Urothelium cell line (cell line): Measurements from ENCODE around the gene DNAI4.
A peak's percentile ranks its signal among the peaks of the same experiment; 100 is the strongest.
"Not testable (repeated sequence)": the region's sequence is repeated elsewhere in the genome, so short reads cannot be mapped to it uniquely, and the experiment has no call there.

ENCODE experiments used
- DNase-seq: peaks from one replicate; pipeline ENCODE4 v3.0.0; 2011; ENCODE audit warnings: low spot score, mixed read lengths
- FAIRE-seq: peaks from 2 replicates; lab custom pipeline; 2011; peaks lifted over from hg19 to GRCh38; lab: Jason Lieb, UNC

Gene DNAI4

DNA sequence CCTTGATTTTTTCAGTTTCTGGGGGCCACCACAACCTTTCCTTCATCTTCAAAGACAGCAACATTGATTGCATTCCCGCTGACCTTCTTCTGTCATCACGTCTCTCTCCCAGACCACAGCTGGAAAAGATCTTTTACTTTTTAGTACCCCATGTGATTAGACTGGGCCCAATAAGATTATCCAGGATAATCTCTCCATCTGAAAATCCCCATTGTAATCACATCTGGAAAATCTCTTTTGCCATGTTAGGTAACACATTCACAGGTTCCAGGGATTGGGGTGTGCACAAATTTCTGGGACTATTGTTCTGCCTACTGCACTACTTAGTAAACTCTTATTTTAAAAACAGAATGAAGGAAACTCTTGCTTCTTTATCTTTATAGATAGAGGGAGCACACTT lies 76.5 kb downstream of the DNAI4 start:
- no peak for FAIRE-seq
- DNase-seq = no peak

DNA sequence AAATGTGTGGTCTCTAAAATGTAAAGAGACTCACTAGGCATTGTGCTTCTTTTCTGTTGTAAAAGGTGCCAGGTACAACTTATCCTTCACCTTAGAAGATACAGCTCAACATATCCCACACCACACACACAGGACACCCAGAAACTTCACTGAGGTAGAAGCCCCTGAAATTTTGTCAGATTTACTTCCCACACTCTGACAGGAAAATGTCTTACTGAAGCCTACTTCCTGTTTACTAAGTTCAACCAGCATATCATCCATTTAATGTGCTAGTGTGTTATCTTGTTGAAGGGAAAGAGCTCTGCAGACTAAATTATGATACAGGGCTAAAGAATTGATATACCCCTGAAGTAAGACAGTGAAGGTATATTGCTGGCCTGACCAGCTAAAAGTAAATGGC lies 83.7 kb downstream of the DNAI4 start:
- DNase-seq = no peak
- FAIRE-seq = no peak

DNA sequence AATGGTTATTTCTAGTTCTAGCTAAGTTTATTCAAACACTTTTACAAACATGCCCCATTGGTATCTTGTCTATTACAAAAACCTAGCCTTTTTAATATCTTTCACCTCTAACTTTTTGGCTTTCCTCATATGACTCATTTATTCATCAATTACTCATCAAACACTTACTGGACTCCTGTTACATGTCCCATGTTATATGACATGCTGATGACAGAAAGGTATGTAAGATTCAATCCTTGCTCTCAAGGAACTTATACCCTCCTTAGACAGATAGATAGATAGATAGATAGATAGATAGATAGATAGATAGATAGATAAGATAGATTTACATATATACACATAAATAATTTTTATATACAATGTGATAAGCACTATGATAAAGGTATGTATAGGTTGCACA lies 89.7 kb downstream of the DNAI4 start:
- DNase-seq = no peak
- FAIRE-seq = no peak

DNA sequence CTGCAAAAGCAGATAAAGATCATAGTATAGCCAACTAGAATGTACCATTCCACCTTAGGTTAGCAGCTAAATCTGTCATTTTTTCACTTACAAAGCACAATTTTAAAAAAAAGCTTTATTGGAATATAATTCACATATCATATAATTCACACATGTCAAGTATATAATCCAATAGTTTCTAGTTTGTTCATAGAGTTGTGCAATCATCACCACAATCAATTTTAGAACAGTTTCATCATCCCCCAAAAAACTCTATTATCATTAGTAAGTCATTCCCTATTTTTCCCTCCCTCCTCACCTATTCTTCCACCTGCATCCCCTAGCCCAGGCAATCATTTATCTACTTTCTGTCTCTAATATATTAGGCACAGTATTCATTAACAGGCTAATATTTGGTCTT lies 91.5 kb downstream of the DNAI4 start:
- DNase-seq = no peak
- no peak for FAIRE-seq

DNA sequence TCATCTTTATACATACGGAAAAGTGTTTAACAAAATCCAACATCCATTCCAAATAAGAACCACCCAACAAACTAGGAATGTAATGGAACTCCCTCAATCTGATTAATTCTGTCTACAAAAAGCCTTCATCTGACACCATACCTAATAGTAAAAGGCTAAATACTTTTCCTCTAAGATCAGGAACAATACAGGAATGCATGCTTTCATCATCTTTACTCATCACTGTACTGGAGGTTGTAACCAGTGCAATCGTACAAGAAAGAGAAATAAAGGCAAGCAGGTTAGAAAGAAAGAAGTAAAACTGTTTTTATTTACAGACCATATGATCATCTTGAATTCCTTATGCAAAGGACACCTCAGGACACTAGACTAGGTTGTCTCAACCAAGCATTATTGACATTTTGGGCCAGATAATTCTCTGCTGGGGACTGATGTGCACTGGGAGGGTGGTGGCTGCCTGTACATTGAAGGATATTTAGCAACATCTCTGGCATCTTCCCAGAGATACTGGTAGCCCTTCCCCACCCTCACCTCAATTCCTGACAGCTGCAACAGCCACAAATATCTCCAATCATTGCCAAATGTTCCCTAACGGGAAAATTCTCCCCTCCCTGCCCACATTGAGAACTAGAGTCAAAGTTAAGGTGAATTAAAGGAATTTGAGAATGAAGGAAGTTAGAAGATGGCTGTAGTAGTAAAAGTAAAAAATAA lies 93.0 kb downstream of the DNAI4 start:
- DNase-seq = no peak
- FAIRE-seq = no peak

DNA sequence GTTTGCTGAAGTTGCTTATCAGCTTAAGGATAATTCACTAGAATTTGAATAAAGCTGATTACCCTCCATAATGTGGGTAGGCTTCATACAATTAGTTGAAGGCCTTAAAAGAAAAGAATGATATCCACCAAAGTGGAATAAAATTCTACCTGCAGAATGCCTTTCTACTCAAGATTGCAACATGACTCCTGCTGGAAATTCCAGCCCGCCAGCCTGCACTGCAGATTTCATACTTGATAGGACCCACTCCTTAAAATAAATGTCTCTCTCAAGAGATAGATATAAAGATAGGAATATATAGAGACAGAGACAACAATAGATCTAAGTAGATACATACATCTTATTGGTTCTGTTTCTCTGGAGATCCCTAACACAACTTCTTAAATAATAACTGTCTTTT lies 99.9 kb downstream of the DNAI4 start:
- FAIRE-seq (no peak), DNase-seq (no peak)

DNA sequence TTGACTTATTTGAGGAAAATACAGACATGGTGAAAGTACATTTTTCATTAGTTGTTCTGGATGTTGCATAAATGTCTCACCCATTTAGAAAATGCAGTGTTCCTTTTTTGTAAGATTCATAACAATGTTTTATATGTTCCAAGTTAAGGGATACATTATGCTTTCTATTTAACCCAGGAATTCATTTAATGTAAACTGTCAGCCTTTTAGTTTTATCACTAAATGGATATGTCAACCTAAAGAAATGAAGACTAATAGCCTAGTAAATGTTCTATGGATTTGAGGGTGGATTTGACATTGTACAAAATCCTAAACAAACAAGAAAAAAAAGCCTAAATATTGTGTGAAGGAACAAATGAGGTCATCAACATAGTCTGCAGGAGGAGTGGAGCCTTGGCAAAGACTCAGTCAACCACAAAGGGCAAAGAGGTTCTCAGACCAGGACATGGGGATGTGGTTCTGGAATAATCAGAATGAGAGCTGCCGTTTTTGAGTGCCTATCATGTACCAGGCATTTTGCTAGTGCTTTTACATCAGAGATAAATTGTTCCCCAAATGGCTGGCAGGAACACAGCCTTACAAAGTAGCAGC lies 114.8 kb downstream of the DNAI4 start:
- peak; percentile 5 for DNase-seq
- peak; percentile 9 for FAIRE-seq

DNA sequence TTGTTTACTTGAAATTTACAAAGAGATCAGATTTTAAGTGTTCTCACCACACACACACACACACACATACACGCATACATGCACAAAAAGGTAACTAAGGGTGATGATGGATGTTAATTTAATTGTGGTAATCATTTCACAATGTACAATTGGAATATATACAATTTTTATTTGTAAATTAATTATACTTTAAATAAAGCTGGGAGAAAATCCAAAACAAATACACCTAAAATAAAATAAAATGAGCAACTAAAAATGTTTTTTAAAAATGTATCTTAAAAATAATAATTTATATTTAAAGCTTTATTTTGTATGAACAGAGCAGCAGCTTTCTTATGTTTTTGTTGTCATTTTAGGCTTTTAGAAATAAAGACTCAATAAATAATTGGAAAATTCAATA lies 115.4 kb downstream of the DNAI4 start:
- FAIRE-seq (no peak), DNase-seq (no peak)

DNA sequence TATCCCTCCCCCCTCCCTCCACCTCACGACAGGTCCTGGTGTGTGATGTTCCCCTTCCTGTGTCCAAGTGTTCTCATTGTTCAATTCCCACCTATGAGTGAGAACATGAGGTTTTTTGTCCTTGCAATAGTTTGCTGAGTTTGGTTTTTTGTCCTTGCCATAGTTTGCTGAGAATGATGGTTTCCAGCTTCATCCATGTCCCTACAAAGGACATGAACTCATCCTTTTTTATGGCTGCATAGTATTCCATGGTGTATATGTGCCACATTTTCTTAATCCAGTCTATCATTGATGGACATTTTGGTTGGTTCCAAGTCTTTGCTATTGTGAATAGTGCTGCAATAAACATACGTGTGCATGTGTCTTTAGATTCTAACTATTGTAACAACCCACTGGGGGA lies 128.8 kb downstream of the DNAI4 start:
- DNase-seq, FAIRE-seq: not testable (repeated sequence)

DNA sequence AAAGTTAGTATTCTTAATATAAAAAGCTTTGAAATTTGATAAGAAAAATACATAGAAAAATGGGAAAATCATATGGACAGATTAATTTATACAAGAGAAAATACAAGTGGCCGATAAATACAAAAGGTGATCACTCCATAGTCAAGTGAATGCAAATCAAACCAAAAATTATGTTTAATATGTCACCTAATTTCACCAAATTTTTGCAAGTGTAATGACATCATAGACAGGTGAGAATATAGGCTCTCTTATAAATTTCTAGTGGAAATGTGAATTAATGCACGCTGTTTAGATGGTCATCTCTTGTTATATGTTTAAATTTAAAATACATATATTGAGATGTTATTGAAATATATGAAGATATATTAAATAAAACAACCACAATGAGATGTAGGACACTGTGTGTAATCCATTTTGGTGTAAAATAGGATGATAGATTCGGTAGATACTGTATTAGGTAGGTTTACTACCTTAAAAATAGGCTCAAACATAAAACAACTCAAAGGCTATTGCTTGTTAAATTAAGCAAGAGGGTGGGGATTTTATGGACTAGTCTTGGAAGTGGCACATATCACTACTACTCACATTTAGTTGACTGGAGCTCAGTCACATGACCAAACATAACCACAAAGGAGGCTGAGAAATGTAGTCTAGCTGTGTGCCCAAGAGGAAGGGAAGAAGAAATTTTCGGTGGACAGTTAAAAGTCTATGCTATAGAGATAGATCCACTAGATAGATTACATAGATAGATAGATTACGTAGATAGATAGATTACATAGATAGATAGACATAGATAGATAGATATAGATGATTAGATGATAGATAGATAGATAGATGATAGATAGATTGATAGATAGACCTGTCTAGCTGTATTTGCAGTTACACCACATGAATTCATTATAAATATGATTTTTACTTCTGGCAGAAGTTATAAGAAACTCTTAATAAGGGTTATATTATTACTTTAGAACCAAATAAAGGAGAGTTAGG lies 132.7 kb downstream of the DNAI4 start:
- no peak for DNase-seq
- FAIRE-seq = no peak

DNA sequence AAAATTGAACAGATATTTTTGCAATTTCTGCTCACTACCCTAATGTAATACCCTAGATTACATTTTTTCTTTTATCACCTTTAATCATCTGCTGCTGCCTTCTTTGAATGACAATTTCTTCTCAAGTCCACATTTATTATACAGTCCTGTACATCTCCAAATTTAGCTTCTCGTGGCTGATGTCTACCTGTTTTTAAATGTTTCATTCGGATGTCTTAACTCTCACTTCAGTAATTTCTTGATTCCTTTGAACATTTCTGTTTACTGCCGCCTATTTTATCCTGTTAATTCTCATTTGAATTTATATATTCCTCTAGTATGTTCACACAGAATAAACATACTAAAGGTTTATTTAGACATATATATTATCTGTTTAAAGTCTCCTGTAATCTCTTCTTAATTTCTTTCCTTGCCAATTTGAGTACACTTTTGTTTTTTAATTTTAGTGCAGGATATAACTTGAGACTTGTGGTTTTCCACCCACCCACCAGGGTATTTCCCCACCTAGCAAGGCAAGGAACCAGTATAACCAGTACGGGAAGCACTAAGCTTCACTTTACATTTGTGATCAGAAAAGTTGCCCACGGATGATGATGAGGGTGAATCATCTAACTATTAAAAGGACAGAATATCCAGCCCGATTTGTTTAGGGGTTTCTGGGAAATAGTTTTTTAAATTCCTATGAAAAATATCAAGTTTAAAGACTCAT lies 136.3 kb downstream of the DNAI4 start:
- DNase-seq (no peak), FAIRE-seq (no peak)

DNA sequence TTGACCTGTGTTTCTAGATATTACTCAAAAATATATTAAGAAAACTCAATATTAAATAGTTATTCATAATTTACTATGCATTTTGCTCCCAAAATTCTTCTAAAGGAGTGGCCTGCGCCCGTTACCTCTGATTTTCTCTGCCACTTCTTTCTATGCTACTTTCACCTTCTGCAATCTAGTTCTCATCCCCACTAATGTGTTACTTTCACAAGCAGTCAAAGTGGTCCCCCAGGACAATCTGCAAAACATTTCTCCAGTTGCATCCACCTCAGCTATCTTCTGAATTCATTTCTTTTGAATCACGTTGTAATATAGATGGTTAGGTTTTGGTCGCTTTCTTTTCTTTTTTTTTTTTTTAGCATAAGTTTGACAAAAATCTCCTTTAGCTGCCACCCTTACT lies 137.0 kb downstream of the DNAI4 start:
- no peak for DNase-seq
- FAIRE-seq = no peak

DNA sequence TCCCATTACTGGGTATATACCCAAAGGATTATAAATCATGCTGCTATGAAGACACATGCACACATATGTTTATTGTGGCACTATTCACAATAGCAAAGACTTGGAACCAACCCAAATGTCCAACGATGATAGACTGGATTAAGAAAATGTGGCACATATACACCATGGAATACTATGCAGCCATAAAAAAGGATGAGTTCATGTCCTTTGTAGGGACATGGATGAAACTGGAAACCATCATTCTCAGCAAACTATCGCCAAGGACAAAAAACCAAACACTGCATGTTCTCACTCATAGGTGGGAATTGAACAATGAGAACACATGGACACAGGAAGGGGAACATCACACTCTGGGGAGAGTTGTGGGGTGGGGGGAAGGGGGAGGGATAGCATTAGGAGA lies 138.9 kb downstream of the DNAI4 start:
- not testable (repeated sequence) for FAIRE-seq, DNase-seq

DNA sequence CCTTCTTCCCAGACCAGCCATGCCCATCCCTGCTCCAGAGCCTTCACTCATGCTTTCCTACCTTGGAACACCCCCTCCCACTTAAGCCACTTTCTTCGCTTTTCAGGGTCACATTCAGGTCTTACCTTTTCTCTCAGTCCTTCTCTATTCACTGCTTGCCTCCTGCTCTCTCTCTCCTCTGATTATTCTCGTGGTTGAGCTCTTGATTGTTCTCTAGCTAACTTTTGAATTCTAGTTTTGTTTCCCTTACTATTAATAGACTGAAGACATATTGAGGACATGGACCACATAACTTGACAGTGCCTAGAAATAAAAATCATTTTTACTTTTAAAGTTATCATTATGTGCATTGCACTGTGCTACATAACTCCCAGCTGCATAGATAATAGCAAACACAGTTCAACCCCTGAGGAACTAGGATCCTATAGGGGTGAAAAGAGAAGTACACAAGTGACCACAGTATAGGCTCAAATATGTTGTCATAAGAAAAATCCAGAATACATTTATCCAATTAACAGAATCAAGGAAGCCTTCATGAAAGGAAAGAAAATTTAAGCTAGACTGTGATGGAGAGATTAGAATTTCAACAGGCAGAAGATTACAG lies 145.1 kb downstream of the DNAI4 start:
- FAIRE-seq (no peak), DNase-seq (no peak)

DNA sequence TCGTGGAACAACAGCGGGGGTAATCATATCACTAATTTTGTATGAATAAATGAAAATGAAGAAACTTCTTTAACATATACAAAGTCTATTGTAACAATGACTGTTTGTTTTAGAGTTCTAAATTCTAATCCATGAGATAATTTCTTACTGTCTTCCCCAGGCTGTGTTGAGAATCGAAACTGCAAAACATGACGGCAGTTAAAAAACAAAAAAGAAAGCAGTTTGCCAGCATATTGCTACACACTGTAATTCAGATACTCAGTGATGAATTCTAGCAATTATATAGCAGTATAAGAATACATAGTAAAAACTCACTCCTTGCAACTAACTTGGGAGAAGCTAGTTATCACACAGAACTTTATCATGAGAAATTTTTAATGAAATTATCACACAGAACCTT lies 145.7 kb downstream of the DNAI4 start:
- FAIRE-seq (no peak), DNase-seq (no peak)

DNA sequence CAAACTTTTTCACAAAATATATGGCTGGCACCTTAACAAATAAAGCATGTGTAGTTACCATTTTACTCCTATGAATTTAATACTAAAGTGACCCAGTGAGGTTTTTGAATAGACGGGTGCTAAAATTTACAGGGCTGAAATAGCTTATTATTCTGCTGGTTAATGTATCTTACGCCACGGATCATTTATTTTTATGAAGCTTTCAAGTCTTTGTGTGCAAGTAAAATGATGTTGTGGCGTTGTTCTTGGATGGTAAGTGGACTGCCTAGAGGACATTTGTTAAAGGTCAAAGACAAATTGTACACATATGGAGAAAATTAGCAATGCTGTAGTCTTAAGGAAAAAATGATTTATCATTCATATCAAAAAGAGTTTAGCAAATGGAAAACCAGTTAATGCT lies 146.4 kb downstream of the DNAI4 start:
- no peak for DNase-seq
- no peak for FAIRE-seq

DNA sequence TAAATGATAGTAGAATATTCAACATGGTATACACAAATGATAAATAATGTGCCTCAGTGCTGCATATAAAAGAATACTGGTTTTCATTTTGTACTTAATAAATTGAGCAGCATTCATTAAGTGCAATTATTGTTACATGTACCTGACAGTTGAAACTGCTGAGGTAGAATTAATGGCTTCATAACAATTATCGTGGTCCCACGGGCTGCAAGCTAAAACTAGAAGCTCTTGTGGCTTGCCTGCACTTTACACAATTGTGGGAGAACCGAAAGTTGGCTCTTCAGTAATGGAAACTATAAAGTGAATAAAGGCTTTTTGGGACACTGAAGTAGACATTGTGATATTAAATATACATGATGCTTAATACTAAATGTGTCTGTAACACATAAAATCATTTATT lies 146.8 kb downstream of the DNAI4 start:
- FAIRE-seq (no peak), DNase-seq (no peak)

DNA sequence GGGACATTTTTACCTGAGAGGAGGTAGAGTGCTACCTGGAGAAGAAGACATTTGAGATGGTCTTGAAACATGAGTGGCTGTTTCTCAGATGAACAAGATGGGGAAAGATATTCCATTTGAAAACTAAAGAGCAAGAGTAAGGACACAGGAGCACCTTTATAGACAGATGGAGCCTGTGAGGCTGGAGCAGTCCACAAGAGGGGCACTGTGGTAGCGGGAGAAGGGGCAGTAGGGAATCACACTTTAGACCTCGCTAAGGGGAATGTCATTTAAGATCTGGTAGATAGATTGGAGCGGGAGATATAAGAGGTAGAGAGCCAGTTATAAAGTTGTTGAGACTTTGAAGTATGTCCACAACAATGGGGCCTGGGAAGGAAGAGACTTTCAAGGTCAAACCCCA lies 149.0 kb downstream of the DNAI4 start:
- no peak for FAIRE-seq
- no peak for DNase-seq

DNA sequence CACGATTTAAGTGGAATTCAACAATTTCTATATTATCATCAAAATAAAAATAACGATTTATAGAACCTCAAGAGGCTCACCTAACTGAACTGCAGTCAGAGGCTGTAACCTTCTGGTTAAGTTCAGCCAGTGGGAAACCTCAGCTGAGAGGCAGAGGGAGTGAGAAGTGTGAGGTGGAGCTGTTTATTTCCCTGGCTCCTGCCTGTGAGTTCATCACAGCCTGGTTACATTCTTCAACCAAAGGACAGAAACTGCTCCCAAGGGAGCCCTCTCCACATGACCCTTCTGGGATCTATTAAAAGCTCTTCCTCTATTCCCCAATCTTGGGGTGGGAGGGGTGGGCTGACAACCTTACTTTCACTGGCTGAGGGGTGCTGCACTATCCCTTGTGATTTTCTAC lies 150.2 kb downstream of the DNAI4 start:
- DNase-seq (no peak), FAIRE-seq (no peak)

DNA sequence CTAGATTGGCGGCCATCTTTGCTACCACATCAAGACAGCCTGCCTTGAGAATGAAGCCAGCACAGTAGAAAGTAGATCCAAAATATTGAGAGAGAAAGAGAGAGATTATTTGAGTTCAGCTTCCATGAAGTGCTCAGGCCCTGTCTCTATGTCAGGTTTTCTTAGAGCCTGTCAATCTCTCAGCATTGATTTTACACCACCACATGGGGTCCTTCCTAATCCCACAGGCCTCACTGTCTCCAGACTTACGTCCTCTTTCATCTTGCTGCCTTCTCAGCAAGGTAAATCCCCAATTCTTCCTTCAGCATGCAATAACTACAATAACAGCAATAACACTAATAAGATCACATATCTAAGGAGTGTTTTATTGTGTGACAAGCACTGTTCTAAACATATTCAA lies 151.4 kb downstream of the DNAI4 start:
- FAIRE-seq (no peak), DNase-seq (no peak)

DNA sequence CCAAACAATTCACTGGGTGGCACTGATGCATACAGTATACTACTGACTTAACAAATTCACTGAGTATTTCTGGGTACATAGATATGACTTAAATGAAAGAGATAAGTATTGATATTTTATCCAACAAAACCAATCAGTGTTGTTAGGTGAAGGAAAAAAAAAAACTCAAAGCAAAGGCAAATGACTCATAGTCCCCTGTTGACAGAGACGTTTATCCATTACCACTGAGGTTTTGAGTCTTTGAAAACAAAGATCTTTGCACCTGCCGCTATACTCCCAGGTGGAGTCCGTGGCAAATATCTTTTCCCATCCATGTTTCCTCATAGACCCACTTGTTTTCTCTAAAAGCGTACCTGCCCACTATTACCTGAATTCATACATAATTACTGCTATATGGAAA lies 154.0 kb downstream of the DNAI4 start:
- DNase-seq = peak; percentile 8

More for the DNA sequence above, 154.0 kb downstream of the DNAI4 start:
- no peak for FAIRE-seq
